ENCODE results near the gene ASF1A.
"Not testable (repeated sequence)": the region's sequence is repeated elsewhere in the genome, so short reads cannot be mapped to it uniquely, and the experiment has no call there.

DNA sequence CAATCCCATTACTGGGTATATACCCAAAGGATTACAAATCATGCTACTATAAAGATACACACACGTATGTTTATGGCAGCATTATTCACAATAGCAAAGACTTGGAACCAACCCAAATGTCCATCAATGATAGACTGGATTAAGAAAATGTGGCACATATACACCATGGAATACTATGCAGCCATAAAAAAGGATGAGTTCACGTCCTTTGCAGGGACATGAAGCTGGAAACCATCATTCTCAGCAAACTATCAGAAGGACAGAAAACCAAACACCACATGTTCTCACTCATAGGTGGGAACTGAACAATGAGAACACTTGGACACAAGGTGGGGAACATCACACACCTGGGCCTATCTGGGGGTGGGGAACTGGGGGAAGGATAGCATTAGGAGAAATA lies 25.1 kb upstream of the ASF1A start:
- TF ChIP-seq POLR2A (IDR thresholded peaks at IDR 0.05; ENCODE audit: extremely low read depth, insufficient read length); MYC (IDR thresholded peaks at IDR 0.05; ENCODE audit: low read depth, low read length): not testable (repeated sequence)
- TF ChIP-seq, protein P1, sequence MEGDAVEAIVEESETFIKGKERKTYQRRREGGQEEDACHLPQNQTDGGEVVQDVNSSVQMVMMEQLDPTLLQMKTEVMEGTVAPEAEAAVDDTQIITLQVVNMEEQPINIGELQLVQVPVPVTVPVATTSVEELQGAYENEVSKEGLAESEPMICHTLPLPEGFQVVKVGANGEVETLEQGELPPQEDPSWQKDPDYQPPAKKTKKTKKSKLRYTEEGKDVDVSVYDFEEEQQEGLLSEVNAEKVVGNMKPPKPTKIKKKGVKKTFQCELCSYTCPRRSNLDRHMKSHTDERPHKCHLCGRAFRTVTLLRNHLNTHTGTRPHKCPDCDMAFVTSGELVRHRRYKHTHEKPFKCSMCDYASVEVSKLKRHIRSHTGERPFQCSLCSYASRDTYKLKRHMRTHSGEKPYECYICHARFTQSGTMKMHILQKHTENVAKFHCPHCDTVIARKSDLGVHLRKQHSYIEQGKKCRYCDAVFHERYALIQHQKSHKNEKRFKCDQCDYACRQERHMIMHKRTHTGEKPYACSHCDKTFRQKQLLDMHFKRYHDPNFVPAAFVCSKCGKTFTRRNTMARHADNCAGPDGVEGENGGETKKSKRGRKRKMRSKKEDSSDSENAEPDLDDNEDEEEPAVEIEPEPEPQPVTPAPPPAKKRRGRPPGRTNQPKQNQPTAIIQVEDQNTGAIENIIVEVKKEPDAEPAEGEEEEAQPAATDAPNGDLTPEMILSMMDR (IDR thresholded peaks at IDR 0.05; ENCODE audit: low read depth, low read length): not testable (repeated sequence)
- TF ChIP-seq, protein P2, sequence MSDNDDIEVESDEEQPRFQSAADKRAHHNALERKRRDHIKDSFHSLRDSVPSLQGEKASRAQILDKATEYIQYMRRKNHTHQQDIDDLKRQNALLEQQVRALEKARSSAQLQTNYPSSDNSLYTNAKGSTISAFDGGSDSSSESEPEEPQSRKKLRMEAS (IDR thresholded peaks at IDR 0.05; ENCODE audit: low read depth, low read length): not testable (repeated sequence)

All from NB4 (cell line).